Neural cell (in vitro differentiated cells): Measurements from ENCODE around the gene IGFL4. TPM values are rescaled to one million over a fixed set of nuclear protein-coding genes. Genes with fewer than 3 reads are reported as not detected.

Source experiments
- H2AFZ ChIP-seq: fragments of 200-600, 300-800 bp; sonication (generic), shearing (Covaris generic); 2 replicates; pipeline ENCODE4 v1.6.0; 2014; ENCODE audit warnings: low read depth, mild to moderate bottlenecking, antibody characterized with exemption, low read length, moderate library complexity
- H3F3A ChIP-seq: fragments of 200-600 bp; shearing (Covaris generic); 2 replicates; pipeline ENCODE4 v1.6.1; 2016; ENCODE audit warnings: mild to moderate bottlenecking, moderate library complexity, mixed read lengths, antibody characterized with exemption, low read length; ENCODE audit not compliant: insufficient read depth, poor library complexity, severe bottlenecking
- H3K27ac ChIP-seq: fragments of 200-600, 300-800 bp; sonication (generic), shearing (Covaris generic); 2 replicates; pipeline ENCODE4 v1.5.1; 2014; ENCODE audit warnings: mild to moderate bottlenecking, low read length, moderate library complexity
- H3K27me3 ChIP-seq: fragments of 300-800, 200-600 bp; sonication (generic), shearing (Covaris generic); 2 replicates; pipeline ENCODE4 v1.6.0; 2014; ENCODE audit warnings: mild to moderate bottlenecking, low read depth, low read length, moderate library complexity; ENCODE audit not compliant: insufficient read depth
- H3K36me3 ChIP-seq: fragments of 300-800, 200-600 bp; sonication (generic), shearing (Covaris generic); 2 replicates; pipeline ENCODE4 v1.5.1; 2014; ENCODE audit warnings: mild to moderate bottlenecking, antibody characterized with exemption, low read length, moderate library complexity; ENCODE audit not compliant: insufficient read depth
- H3K4me2 ChIP-seq: fragments of 300-800, 200-600 bp; sonication (generic), shearing (Covaris generic); 2 replicates; pipeline ENCODE4 v1.6.0; 2014; ENCODE audit warnings: mild to moderate bottlenecking, low read length
- H3K4me3 ChIP-seq: fragments of 300-800, 200-600 bp; sonication (generic), shearing (Covaris generic); 2 replicates; pipeline ENCODE4 v1.5.1; 2014; ENCODE audit warnings: mild to moderate bottlenecking, low read length, moderate library complexity
- H3K79me2 ChIP-seq: fragments of 200-600 bp; shearing (Covaris generic); replicated peaks from 2 replicates; pipeline ENCODE4 v1.6.0; 2014; ENCODE audit warnings: mild to moderate bottlenecking, low read length, moderate library complexity; ENCODE audit not compliant: insufficient read depth
- H3K9ac ChIP-seq: fragments of 300-800, 200-600 bp; sonication (generic), shearing (Covaris generic); 2 replicates; pipeline ENCODE4 v1.6.1; 2016; ENCODE audit warnings: mild to moderate bottlenecking, low read length, mixed read lengths
- H3K9me2 ChIP-seq: fragments of 200-600 bp; shearing (Covaris generic); 2 replicates; pipeline ENCODE4 v1.6.1; 2016; ENCODE audit warnings: mild to moderate bottlenecking, low read length, mixed read lengths; ENCODE audit not compliant: insufficient read depth
- H3K9me3 ChIP-seq: fragments of 200-600, 300-800 bp; sonication (generic), shearing (Covaris generic); 2 replicates; pipeline ENCODE4 v1.6.1; 2016; ENCODE audit warnings: mild to moderate bottlenecking, mixed run types, low read length, moderate library complexity, mixed read lengths
- H4K20me1 ChIP-seq: fragments of 200-600 bp; shearing (Covaris generic); 2 replicates; pipeline ENCODE4 v1.6.1; 2016; ENCODE audit warnings: mild to moderate bottlenecking, mixed run types; ENCODE audit not compliant: insufficient read depth
- EP300 ChIP-seq: fragments of 450-650 bp; conservative IDR thresholded peaks from 2 replicates; pipeline ENCODE4 v1.6.1; 2014; ENCODE audit warnings: antibody characterized with exemption, mild to moderate bottlenecking, moderate library complexity; ENCODE audit not compliant: poor library complexity, severe bottlenecking
- EZH2 ChIP-seq: fragments of 200-600, 300-800 bp; shearing (Covaris generic), sonication (generic); IDR thresholded peaks from 2 replicates; pipeline ENCODE4 v1.6.1; 2014; ENCODE audit warnings: antibody characterized with exemption, low read length, borderline replicate concordance, mild to moderate bottlenecking; ENCODE audit not compliant: insufficient read depth, poor library complexity, severe bottlenecking
- MXI1 ChIP-seq: fragments of 450-650 bp; conservative IDR thresholded peaks from 2 replicates; pipeline ENCODE4 v1.6.1; 2014; ENCODE audit warnings: antibody characterized with exemption, mild to moderate bottlenecking; ENCODE audit not compliant: poor library complexity, severe bottlenecking
- POLR2AphosphoS5 ChIP-seq: IDR thresholded peaks from 2 replicates; pipeline ENCODE4 v1.6.1; 2012
- RAD21 ChIP-seq: fragments of 450-650 bp; conservative IDR thresholded peaks from 2 replicates; pipeline ENCODE4 v1.6.1; 2014; ENCODE audit warnings: antibody characterized with exemption, mild to moderate bottlenecking, moderate library complexity
- SMC3 ChIP-seq: fragments of 450-650 bp; conservative IDR thresholded peaks from 2 replicates; pipeline ENCODE4 v1.6.1; 2014; ENCODE audit warnings: antibody characterized with exemption, mild to moderate bottlenecking, moderate library complexity; ENCODE audit not compliant: poor library complexity
- TAF1 ChIP-seq: IDR thresholded peaks from 2 replicates; pipeline ENCODE4 v1.6.1; 2012; ENCODE audit warnings: low read depth
- polyA plus RNA-seq: library from polyadenylated mRNA; depleted of rRNA; stranded (reverse); fragments of >200 nt; gene quantifications from 2 replicates; pipeline ENCODE4 v1.2.3, GENCODE V29; 2014
- TF ChIP-seq, protein P1 (sequence below): fragments of 450-650 bp; IDR thresholded peaks from 2 replicates; pipeline ENCODE4 v1.5.1; 2014; ENCODE audit warnings: antibody characterized with exemption, mild to moderate bottlenecking, moderate library complexity; ENCODE audit not compliant: poor library complexity, severe bottlenecking
- TF ChIP-seq, protein P2 (sequence below): IDR thresholded peaks from 2 replicates; pipeline ENCODE4 v1.6.1; 2012; ENCODE audit warnings: borderline replicate concordance

Gene IGFL4
- polyA plus RNA-seq, 1 donor from 2014 or later: 5.2 TPM

DNA sequence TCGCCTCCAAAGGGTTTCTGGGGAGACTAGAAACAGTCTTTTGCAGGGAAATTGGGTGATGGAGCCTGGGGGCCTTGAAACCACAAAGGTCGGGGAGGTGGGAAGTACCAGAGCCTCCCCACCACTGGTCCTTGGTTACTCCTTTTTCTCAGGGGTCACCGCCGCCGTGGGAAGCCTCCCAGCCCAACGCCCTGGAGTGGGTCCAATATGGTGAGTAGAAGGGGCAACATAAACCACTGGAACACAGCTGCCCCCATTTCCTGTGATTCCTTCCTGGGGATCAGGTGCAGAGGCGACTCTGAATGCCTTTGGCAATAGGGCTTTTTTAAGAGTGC, 23.7 kb downstream of the IGFL4 start:
- H3K4me2 ChIP-seq: no peak overlapping the region
- no peaks in the 10 kb centered on the region for H3F3A ChIP-seq
- no peak overlapping the region for H3K27ac ChIP-seq
- no peaks in the 10 kb centered on the region for H3K9me3 ChIP-seq
- TF ChIP-seq, protein P1, sequence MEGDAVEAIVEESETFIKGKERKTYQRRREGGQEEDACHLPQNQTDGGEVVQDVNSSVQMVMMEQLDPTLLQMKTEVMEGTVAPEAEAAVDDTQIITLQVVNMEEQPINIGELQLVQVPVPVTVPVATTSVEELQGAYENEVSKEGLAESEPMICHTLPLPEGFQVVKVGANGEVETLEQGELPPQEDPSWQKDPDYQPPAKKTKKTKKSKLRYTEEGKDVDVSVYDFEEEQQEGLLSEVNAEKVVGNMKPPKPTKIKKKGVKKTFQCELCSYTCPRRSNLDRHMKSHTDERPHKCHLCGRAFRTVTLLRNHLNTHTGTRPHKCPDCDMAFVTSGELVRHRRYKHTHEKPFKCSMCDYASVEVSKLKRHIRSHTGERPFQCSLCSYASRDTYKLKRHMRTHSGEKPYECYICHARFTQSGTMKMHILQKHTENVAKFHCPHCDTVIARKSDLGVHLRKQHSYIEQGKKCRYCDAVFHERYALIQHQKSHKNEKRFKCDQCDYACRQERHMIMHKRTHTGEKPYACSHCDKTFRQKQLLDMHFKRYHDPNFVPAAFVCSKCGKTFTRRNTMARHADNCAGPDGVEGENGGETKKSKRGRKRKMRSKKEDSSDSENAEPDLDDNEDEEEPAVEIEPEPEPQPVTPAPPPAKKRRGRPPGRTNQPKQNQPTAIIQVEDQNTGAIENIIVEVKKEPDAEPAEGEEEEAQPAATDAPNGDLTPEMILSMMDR: peak; percentile 5
- TF ChIP-seq, protein P2, sequence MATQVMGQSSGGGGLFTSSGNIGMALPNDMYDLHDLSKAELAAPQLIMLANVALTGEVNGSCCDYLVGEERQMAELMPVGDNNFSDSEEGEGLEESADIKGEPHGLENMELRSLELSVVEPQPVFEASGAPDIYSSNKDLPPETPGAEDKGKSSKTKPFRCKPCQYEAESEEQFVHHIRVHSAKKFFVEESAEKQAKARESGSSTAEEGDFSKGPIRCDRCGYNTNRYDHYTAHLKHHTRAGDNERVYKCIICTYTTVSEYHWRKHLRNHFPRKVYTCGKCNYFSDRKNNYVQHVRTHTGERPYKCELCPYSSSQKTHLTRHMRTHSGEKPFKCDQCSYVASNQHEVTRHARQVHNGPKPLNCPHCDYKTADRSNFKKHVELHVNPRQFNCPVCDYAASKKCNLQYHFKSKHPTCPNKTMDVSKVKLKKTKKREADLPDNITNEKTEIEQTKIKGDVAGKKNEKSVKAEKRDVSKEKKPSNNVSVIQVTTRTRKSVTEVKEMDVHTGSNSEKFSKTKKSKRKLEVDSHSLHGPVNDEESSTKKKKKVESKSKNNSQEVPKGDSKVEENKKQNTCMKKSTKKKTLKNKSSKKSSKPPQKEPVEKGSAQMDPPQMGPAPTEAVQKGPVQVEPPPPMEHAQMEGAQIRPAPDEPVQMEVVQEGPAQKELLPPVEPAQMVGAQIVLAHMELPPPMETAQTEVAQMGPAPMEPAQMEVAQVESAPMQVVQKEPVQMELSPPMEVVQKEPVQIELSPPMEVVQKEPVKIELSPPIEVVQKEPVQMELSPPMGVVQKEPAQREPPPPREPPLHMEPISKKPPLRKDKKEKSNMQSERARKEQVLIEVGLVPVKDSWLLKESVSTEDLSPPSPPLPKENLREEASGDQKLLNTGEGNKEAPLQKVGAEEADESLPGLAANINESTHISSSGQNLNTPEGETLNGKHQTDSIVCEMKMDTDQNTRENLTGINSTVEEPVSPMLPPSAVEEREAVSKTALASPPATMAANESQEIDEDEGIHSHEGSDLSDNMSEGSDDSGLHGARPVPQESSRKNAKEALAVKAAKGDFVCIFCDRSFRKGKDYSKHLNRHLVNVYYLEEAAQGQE: no peak
- H4K20me1 ChIP-seq: no peaks in the 10 kb centered on the region
- H3K27me3 ChIP-seq: peaks cover 20% of the 10 kb centered on the region
- H3K4me3 ChIP-seq: no peak overlapping the region
- H3K79me2 ChIP-seq: no peaks in the 10 kb centered on the region
- H3K9me2 ChIP-seq: no peaks in the 10 kb centered on the region
- H3K36me3 ChIP-seq: no peaks in the 10 kb centered on the region
- no peak overlapping the region for H2AFZ ChIP-seq
- H3K9ac ChIP-seq: no peak overlapping the region

DNA sequence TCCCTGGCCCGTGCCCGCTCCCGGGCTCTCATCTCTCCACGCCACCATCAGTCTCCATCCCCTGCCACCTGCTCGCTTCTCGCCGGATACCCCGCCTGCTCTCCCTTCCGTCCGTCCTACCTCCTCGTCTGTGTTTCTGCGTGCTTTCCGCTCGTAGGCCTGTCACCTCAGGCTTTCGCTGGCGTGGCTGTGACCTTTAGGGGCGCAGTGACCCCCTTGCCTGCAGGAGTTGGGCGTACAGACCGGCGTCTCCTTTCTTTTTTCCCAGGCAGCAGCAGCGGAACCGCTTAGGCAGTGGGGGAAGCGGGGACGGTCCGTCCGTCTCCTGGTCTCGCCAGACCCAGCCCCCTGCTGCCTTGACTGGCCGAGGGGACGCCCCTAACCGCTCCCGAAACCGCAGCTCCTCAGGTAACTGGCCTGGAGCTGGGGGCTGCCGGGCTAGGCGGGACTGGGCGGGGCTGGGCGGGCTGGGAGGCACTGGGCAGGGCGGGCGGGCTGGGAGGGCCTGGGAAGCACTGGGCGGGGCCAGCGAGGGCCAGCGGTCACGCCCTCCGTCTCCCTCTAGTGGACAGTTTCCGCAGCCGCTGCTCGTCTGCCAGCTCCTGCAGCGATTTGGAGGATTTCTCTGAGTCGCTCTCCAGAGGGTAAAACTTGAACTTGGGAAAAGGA, 24.2 kb downstream of the IGFL4 start:
- Histone ChIP-seq H3K9me2 (no peaks in the 10 kb centered on the region), H3K9ac (peak overlapping the region; percentile 44), H3K4me2 (no peak overlapping the region), H3K27me3 (peaks cover 20% of the 10 kb centered on the region), H3F3A (no peaks in the 10 kb centered on the region), H4K20me1 (no peaks in the 10 kb centered on the region), H3K36me3 (no peaks in the 10 kb centered on the region), H3K79me2 (no peaks in the 10 kb centered on the region), H3K27ac (no peak overlapping the region), H3K4me3 (peak overlapping the region; percentile 63), H3K9me3 (no peaks in the 10 kb centered on the region), H2AFZ (no peak overlapping the region)
- TF ChIP-seq POLR2AphosphoS5: no peak
- TF ChIP-seq, protein P2: no peak
- TF ChIP-seq MXI1: no peak
- TF ChIP-seq, protein P1: peak; percentile 68
- no peak for TF ChIP-seq EP300
- TF ChIP-seq RAD21: peak; percentile 53
- TF ChIP-seq EZH2: no peak
- TF ChIP-seq TAF1: no peak
- TF ChIP-seq SMC3: peak; percentile 66
